CD1c-positive myeloid dendritic cell (primary cell): ENCODE data around the gene NBEA.
"Not testable (repeated sequence)": the region's sequence is repeated elsewhere in the genome, so short reads cannot be mapped to it uniquely, and the experiment has no call there.

Experiments
- DNase-seq: peaks from one replicate; pipeline ENCODE4 v3.0.0-alpha.2; 2016; ENCODE audit errors: extremely low spot score

Gene NBEA

GRCh38 chr13:35664747-35665146, 722.7 kb downstream of the NBEA start:
- no peak for DNase-seq

GRCh38 chr13:35669321-35669720, 727.3 kb downstream of the NBEA start:
- DNase-seq: no peak

- no peak for DNase-seq
These were observed 730.5 kb downstream of the NBEA start for GRCh38 chr13:35672611-35673010.

GRCh38 chr13:35675651-35676050, 733.6 kb downstream of the NBEA start:
- DNase-seq: no peak

- not testable (repeated sequence) for DNase-seq
These were observed 735.8 kb downstream of the NBEA start for GRCh38 chr13:35677863-35678262.

- no peak for DNase-seq
These were observed 739.6 kb downstream of the NBEA start for GRCh38 chr13:35681685-35682084.

- no peak for DNase-seq
These were observed 742.4 kb downstream of the NBEA start for GRCh38 chr13:35684432-35684831.

- no peak for DNase-seq
These were observed 745.3 kb downstream of the NBEA start for GRCh38 chr13:35687336-35687735.

GRCh38 chr13:35690581-35691207, 748.6 kb downstream of the NBEA start:
- no peak for DNase-seq

- DNase-seq: no peak
These were observed 751.2 kb downstream of the NBEA start for GRCh38 chr13:35693134-35693784.

- DNase-seq: no peak
These were observed 752.0 kb downstream of the NBEA start for GRCh38 chr13:35694031-35694430.

GRCh38 chr13:35694549-35695447, 752.7 kb downstream of the NBEA start:
- DNase-seq: no peak

- no peak for DNase-seq
These were observed 753.3 kb downstream of the NBEA start for GRCh38 chr13:35695448-35695770.

GRCh38 chr13:35697186-35697730, 755.2 kb downstream of the NBEA start:
- no peak for DNase-seq

GRCh38 chr13:35698911-35699576, 757.0 kb downstream of the NBEA start:
- no peak for DNase-seq

GRCh38 chr13:35699825-35700510, 757.9 kb downstream of the NBEA start:
- DNase-seq: no peak

GRCh38 chr13:35700671-35701070, 758.6 kb downstream of the NBEA start:
- no peak for DNase-seq

- no peak for DNase-seq
These were observed 760.2 kb downstream of the NBEA start for GRCh38 chr13:35702316-35702715.

- no peak for DNase-seq
These were observed 761.0 kb downstream of the NBEA start for GRCh38 chr13:35703061-35703460.

GRCh38 chr13:35704331-35704730, 762.3 kb downstream of the NBEA start:
- no peak for DNase-seq

GRCh38 chr13:35706281-35706680, 764.2 kb downstream of the NBEA start:
- DNase-seq: no peak
